ENCODE results near the gene PCBD1. TPM values are rescaled to one million over a fixed set of nuclear protein-coding genes. Genes with fewer than 3 reads are reported as not detected.

The PCBD1 gene
- total RNA-seq, 2 donors from 2014 or later = 40.5 to 67.7 TPM

DNA sequence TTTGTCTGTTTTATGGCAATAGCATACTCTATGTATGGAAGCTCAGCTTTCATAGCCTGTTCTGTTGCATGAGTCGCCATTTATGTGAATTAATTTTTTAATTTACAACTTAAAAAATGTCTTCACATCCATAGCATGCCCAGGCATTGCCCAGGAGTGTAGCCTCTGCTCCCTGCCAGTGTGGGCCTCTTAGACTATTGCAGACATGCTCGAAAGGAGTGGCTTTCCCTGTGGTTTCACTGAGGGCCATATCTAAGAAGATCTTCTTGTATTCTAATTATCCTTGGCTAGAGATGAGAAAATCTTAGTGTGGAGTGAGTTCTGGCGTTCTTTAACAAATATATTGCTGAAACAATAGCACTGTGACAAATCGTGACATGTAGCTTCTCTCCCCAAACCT, 35.3 kb downstream of the PCBD1 start:
- Histone ChIP-seq H3K27ac (peak overlapping the region in 3 of 4 donors; percentile 0 to 50 (median 9)), H3K27me3 (no peaks in the 10 kb centered on the region), H3K4me3 (no peak overlapping the region), H3K36me3 (replicated peaks in 1 of 2; ENCODE audit: insufficient read depth in 1 of 2, low read depth in 2 of 2) (peaks cover 0 to 2% of the 10 kb centered on the region in 2 donors), H3K4me1 (peaks cover 37% of the 10 kb centered on the region), H3K9me3 (no peaks in the 10 kb centered on the region)
- intact Hi-C loops (cut with DNase I) = no loop called here
- ATAC-seq (no peak), DNase-seq (no peak)
- 78 to 91% methylated on average over 4 of the region's 4 CpGs for WGBS, 2 donors
- TF ChIP-seq POLR2A (IDR thresholded peaks at IDR 0.05) (no peak), CTCF (IDR thresholded peaks at IDR 0.05) (no peak)

GRCh38 chr10:70851597-70852475, 36.5 kb downstream of the PCBD1 start:
- intact Hi-C loops (cut with DNase I) = no loop called here
- Histone ChIP-seq H3K27ac (peak overlapping the region; percentile 18 to 50 (median 48)), H3K36me3 (replicated peaks in 1 of 2; ENCODE audit: insufficient read depth in 1 of 2, low read depth in 2 of 2) (peaks cover 0 to 2% of the 10 kb centered on the region in 2 donors), H3K4me3 (no peak overlapping the region), H3K4me1 (peaks cover 37% of the 10 kb centered on the region), H3K9me3 (no peaks in the 10 kb centered on the region), H3K27me3 (no peaks in the 10 kb centered on the region)
- no peak for TF ChIP-seq POLR2A (IDR thresholded peaks at IDR 0.05)
- TF ChIP-seq CTCF (IDR thresholded peaks at IDR 0.05) = no peak
- peak in 3 of 4 donors; percentile 27 to 49 (median 32) for DNase-seq
- WGBS, 2 donors = 32 to 39% methylated on average over 5 of the region's 5 CpGs
- ATAC-seq = peak; percentile 47

DNA sequence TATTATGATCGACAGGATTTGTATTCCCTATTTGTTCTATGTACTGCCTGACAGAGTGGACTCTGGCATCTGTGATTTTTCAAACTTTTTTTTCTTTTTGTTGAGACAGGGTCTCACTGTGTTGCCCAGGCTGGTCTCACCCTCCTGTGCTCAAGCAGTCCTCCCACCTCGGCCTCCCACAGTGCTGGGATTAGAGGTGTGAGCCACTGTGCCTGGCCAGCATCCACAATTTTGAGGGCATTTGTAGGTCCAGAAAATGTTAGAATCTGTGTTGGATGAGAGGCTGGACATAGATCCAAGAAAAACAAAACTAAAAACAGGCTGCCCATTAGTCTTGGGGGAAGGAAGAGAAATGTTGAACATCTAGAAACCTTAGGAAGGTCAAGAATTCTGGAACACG, 38.3 kb downstream of the PCBD1 start:
- Histone ChIP-seq H3K36me3 (replicated peaks in 1 of 2; ENCODE audit: insufficient read depth in 1 of 2, low read depth in 2 of 2) (peaks cover 0 to 2% of the 10 kb centered on the region in 2 donors), H3K27me3 (no peaks in the 10 kb centered on the region), H3K27ac (no peak overlapping the region), H3K9me3 (no peaks in the 10 kb centered on the region), H3K4me3 (no peak overlapping the region), H3K4me1 (peaks cover 37% of the 10 kb centered on the region)
- TF ChIP-seq POLR2A (IDR thresholded peaks at IDR 0.05) = no peak
- no peak for TF ChIP-seq CTCF (IDR thresholded peaks at IDR 0.05)
- intact Hi-C loops (cut with DNase I) = no loop called here
- no peak for DNase-seq
- ATAC-seq = no peak
- 60 to 69% methylated on average over 3 of the region's 3 CpGs for WGBS, 2 donors

DNA sequence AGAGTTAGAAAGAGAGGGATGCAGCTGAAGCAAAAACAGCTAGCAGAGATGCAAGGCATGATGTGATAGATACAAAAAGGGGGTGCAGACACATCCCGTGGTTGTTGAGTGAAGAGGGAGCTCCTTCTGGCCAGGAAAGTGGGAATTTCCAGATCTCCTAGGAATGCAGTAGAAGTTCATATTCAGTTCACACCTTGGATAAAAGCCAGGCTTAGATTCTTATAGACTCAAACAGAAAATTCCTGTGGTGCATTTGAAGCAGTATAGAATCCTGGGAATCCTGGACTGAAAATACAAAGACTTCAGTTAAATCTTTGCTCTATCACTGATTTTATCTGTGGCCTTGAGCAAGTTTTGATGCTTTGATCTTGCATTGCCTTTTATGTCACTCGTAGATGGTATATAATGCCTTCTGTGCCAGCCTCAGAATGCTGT, 38.8 kb downstream of the PCBD1 start:
- no peak overlapping the region for H3K4me3 ChIP-seq
- H3K27ac ChIP-seq = no peak overlapping the region
- WGBS, 2 donors = 48 to 60% methylated on average over 2 of the region's 2 CpGs
- intact Hi-C loops (cut with DNase I) = no loop called here
- ATAC-seq (no peak), DNase-seq (no peak)
- H3K9me3 ChIP-seq = no peaks in the 10 kb centered on the region
- TF ChIP-seq CTCF (IDR thresholded peaks at IDR 0.05) (no peak), POLR2A (IDR thresholded peaks at IDR 0.05) (no peak)
- no peaks in the 10 kb centered on the region for H3K27me3 ChIP-seq
- peaks cover 37% of the 10 kb centered on the region for H3K4me1 ChIP-seq
- H3K36me3 ChIP-seq (replicated peaks in 1 of 2; ENCODE audit: insufficient read depth in 1 of 2, low read depth in 2 of 2) = peaks cover 0 to 1% of the 10 kb centered on the region in 2 donors
